Measurements from ENCODE around the gene CRELD1. TPM values are rescaled to one million over a fixed set of nuclear protein-coding genes. Genes with fewer than 3 reads are reported as not detected.

CRELD1 gene
- total and polyA plus RNA-seq, 9 of the 15 experiments (the other 6 are each of a cell fraction or from before 2014, with no cell fraction given) = 3.3 to 25.8 (median 16.5) TPM

DNA sequence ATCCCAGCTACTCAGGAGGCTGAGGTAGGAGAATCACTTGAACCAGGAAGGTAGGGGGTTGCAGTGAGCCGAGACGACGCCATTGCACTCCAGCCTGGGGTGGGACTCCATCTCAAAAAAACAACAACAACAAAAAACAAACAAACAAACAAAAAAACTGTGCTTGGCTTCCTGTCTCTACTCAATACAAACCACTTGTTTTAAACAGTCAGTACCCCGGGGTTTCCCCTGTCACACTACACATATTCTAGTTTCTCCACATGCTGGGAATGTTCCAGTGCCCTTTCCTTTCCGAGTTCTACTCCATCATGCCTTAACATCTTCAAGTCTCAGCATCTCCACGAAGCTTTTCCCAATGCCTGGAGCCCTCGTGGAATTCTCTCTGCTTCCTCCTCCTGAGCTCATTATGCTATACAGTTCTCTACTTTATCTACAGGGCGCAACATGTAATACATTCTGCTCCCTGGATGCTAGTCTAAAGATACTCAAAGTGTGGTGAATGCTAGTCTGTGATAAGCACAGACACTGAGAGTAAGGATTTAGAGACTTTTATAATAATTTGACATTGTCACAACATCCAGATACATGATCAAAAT is 45.2 kb downstream of the CRELD1 start (continued):
- TF ChIP-seq OTX1 (CRISPR knock-in tag; IDR thresholded peaks at IDR 0.05) (0 out of 2 replicates have a peak, but pooled peaks have one; percentile 8), POU5F1 (IDR thresholded peaks at IDR 0.05; ENCODE audit: borderline replicate concordance, low read depth, low read length, partially characterized antibody) (no peak), MECOM (CRISPR knock-in tag; IDR thresholded peaks at IDR 0.05) (no peak), HDAC8 (tag; IDR thresholded peaks at IDR 0.05) (no peak; the same call in 1 of the 2 replicates), ZNF79 (CRISPR knock-in tag; IDR thresholded peaks at IDR 0.05; ENCODE audit: low read depth) (no peak), ZNF717 (CRISPR knock-in tag; IDR thresholded peaks at IDR 0.05) (no peak), ETV5 (CRISPR knock-in tag; IDR thresholded peaks at IDR 0.05; ENCODE audit: low read depth) (no peak), RB1 (IDR thresholded peaks at IDR 0.05; ENCODE audit: low read depth) (no peak), TAL1 (IDR thresholded peaks at IDR 0.05) (peak; percentile 95), ZNF589 (CRISPR knock-in tag; IDR thresholded peaks at IDR 0.05; ENCODE audit: low read depth) (peak; percentile 81; the same call in 1 of the 2 replicates), SETDB1 (IDR thresholded peaks at IDR 0.05; ENCODE audit: low read length) (no peak), ZNF644 (tag; IDR thresholded peaks at IDR 0.05; ENCODE audit: low read depth) (no peak), SNRNP70 (optimal IDR thresholded peaks at IDR 0.05; ENCODE audit: low read depth, low read length) (no peak), ZNF197 (CRISPR knock-in tag; IDR thresholded peaks at IDR 0.05; ENCODE audit: low read depth) (no peak)
- TF ChIP-seq, protein P1, sequence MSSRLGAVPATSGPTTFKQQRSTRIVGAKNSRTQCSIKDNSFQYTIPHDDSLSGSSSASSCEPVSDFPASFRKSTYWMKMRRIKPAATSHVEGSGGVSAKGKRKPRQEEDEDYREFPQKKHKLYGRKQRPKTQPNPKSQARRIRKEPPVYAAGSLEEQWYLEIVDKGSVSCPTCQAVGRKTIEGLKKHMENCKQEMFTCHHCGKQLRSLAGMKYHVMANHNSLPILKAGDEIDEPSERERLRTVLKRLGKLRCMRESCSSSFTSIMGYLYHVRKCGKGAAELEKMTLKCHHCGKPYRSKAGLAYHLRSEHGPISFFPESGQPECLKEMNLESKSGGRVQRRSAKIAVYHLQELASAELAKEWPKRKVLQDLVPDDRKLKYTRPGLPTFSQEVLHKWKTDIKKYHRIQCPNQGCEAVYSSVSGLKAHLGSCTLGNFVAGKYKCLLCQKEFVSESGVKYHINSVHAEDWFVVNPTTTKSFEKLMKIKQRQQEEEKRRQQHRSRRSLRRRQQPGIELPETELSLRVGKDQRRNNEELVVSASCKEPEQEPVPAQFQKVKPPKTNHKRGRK (tag; IDR thresholded peaks at IDR 0.05) = no peak
- TF ChIP-seq, protein P2, sequence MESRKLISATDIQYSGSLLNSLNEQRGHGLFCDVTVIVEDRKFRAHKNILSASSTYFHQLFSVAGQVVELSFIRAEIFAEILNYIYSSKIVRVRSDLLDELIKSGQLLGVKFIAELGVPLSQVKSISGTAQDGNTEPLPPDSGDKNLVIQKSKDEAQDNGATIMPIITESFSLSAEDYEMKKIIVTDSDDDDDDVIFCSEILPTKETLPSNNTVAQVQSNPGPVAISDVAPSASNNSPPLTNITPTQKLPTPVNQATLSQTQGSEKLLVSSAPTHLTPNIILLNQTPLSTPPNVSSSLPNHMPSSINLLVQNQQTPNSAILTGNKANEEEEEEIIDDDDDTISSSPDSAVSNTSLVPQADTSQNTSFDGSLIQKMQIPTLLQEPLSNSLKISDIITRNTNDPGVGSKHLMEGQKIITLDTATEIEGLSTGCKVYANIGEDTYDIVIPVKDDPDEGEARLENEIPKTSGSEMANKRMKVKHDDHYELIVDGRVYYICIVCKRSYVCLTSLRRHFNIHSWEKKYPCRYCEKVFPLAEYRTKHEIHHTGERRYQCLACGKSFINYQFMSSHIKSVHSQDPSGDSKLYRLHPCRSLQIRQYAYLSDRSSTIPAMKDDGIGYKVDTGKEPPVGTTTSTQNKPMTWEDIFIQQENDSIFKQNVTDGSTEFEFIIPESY (CRISPR knock-in tag; IDR thresholded peaks at IDR 0.05) = no peak
- TF ChIP-seq, protein P3, sequence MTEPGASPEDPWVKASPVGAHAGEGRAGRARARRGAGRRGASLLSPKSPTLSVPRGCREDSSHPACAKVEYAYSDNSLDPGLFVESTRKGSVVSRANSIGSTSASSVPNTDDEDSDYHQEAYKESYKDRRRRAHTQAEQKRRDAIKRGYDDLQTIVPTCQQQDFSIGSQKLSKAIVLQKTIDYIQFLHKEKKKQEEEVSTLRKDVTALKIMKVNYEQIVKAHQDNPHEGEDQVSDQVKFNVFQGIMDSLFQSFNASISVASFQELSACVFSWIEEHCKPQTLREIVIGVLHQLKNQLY (CRISPR knock-in tag; conservative IDR thresholded peaks at IDR 0.05) = no peak
- TF ChIP-seq, protein P4, sequence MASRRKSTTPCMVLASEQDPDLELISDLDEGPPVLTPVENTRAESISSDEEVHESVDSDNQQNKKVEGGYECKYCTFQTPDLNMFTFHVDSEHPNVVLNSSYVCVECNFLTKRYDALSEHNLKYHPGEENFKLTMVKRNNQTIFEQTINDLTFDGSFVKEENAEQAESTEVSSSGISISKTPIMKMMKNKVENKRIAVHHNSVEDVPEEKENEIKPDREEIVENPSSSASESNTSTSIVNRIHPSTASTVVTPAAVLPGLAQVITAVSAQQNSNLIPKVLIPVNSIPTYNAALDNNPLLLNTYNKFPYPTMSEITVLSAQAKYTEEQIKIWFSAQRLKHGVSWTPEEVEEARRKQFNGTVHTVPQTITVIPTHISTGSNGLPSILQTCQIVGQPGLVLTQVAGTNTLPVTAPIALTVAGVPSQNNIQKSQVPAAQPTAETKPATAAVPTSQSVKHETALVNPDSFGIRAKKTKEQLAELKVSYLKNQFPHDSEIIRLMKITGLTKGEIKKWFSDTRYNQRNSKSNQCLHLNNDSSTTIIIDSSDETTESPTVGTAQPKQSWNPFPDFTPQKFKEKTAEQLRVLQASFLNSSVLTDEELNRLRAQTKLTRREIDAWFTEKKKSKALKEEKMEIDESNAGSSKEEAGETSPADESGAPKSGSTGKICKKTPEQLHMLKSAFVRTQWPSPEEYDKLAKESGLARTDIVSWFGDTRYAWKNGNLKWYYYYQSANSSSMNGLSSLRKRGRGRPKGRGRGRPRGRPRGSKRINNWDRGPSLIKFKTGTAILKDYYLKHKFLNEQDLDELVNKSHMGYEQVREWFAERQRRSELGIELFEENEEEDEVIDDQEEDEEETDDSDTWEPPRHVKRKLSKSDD (conservative IDR thresholded peaks at IDR 0.05; ENCODE audit: low read length) = no peak
